HEK293T (cell line): Measurements from ENCODE around the gene FNTB.

ENCODE experiments used
- ARNT ChIP-seq: fragments of 450-650 bp; IDR thresholded peaks from 2 replicates; pipeline ENCODE4 v1.6.1; 2017; ENCODE audit warnings: mild to moderate bottlenecking
- BHLHE40 ChIP-seq: fragments of 450-650 bp; IDR thresholded peaks from 2 replicates; pipeline ENCODE4 v1.6.1; 2016; ENCODE audit warnings: mild to moderate bottlenecking, moderate library complexity, borderline replicate concordance
- FOXK2 ChIP-seq: fragments of 450-650 bp; IDR thresholded peaks from 2 replicates; pipeline ENCODE4 v1.6.1; 2016; ENCODE audit warnings: mild to moderate bottlenecking
- FOXM1 ChIP-seq: fragments of 450-650 bp; IDR thresholded peaks from 2 replicates; pipeline ENCODE4 v1.6.1; 2017; ENCODE audit warnings: mild to moderate bottlenecking, borderline replicate concordance

DNA sequence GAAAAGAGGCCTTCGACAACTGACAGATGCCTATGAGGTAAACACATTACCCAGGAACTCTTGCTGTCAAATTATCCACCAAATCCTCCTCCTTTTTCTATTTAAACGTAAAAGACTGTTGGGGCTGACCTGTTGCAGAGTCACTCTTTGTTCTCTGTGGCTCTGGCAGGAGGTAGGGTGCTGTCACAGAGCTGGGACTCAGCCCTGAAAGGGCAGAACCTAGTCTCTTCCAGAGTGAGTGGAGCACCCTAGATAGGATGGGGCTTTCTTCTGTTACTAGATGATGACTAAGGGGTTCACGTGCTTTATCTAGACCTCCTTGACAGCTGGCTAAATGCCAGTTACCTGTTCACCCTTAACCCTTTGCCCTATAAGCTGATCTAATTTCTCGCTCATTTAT, 25.7 kb downstream of the FNTB start:
- TF ChIP-seq BHLHE40 (no peak), FOXK2 (no peak), FOXM1 (no peak), ARNT (no peak)
